ENCODE results near the gene MEMO1.

MEMO1 gene

DNA sequence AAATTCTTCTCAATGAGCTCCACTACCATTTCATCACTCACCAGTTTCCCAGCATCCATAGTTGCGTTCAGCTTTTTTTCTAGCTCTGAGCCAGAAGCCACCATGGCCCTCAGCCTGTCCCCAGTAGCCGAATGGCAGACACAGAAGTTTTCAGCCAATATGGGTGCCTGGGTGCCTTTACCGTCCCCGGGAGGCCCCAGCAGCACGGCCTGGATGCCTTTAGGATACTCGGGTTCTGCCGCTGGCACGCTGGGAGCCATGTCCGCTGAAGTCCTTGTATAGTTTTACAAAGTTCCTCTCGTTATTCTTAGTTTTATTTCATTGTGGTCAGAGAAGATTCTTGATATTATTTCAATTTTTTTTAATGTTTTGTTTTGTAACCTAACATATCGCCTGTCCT, 187.2 kb downstream of the MEMO1 start:
- DNase-seq (ENCODE audit: low spot score) = no peak

DNA sequence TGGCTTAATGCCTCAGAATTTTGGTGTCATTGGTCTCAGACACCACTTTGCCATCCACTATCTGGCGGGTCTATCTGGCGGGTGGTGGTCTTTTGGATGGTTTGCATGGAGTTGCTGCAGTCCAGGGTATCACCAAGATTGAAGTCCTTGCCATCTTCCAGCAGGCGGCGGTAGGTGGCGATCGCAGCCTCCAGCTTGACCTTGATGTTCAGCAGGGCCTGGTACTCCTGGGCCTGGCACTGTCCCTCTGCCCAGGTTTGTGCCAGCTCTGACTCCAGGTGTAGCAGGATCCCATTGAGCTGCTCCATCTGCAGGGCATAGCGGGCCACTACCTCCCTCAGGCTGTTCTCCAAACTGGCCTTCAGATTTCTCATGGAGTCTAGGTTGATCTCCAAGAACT, 188.2 kb downstream of the MEMO1 start:
- DNase-seq (ENCODE audit: low spot score) = no peak

Measured in cerebellar cortex (tissue), 1 donor.